GM18520 (cell line): ENCODE results near the gene CCDC77.
"Not testable (repeated sequence)": the region's sequence is repeated elsewhere in the genome, so short reads cannot be mapped to it uniquely, and the experiment has no call there.

Experiments
- ATAC-seq: cut with Tn5 transposase; IDR thresholded peaks from one replicate; pipeline ENCODE4 v1.9.1; 2021; ENCODE audit not compliant: unreplicated experiment

The CCDC77 gene

GRCh38 chr12:401235-402028, at the start of gene CCDC77:
Gene CCDC77, plus strand, starts transcription at chr12:401644. Its CDS starts 7,740 bp downstream, at chr12:409384.
- peak; percentile 94 for ATAC-seq

DNA sequence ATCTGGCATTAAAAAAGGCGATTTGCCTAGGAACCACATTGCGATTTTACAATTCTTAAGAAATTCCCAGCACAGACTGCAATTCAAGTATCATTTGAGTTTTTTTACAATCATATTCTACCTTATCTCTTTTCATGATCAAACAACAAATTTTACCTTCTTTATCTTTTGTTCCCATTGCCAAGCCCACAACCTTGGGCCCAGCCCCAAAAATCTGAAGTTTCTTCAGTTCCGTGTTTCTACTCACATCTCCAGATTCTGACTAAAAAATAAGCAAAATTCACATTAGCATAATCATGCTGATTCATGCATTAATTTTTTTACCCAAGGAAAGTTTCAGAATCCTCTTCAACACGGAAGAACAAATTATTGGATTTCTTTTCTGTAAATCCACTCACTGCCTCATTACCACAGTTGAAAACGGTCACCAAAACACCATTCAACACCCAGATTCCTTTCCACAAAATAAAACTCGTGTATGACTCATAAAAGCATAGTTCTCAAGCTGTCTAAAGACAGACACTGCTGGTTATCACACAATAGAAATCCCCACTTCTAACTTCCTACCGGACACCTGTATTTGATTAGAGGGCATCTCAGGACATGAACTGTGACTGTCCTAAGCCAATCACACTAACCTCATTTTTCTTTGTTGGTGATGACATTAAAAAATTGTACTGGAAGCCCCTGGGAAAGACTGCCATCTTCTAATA, 45.0 kb upstream of the CCDC77 start:
- ATAC-seq, result no peak

GRCh38 chr12:359091-359490, 42.4 kb upstream of the CCDC77 start:
- no peak for ATAC-seq

DNA sequence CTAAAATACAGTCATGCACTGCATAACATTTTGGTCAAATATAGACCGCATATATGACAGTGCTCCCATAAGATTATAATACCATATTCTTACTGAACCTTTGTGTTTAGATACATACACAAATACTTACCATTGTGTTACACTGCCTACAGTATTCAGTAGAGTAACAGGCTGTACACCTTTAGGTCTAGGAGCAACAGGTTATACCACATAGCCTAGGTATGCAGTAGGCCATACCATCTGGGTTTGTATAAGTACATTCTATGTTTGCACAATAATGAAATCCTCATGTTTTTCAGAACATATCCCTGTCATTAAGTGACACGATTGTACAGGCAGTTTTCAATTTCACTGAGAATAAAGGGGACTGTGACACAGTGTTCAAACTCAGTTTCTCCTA, 34.6 kb upstream of the CCDC77 start:
- no peak for ATAC-seq

DNA sequence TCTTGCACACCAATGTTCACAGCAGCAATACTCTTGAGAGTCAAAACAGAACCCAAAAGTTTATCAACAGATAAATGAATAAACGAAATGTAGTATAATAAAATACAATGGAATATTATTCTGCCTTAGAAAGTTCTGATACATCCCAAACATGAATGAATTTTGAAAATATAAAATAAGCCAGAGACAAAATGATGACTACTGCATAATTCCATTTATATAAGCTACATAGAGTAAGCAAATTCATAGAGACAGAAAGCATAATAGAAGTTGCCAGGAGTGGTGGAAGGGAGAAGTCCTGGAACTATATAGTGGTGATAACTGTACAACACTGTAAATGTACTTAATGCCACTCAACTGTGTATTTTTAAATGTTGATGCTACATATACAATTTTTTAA, 33.5 kb upstream of the CCDC77 start:
- ATAC-seq, result no peak

GRCh38 chr12:370739-371485, 30.5 kb upstream of the CCDC77 start:
- not testable (repeated sequence) for ATAC-seq

- ATAC-seq, result no peak
These were observed 14.8 kb upstream of the CCDC77 start for GRCh38 chr12:386651-387050.

DNA sequence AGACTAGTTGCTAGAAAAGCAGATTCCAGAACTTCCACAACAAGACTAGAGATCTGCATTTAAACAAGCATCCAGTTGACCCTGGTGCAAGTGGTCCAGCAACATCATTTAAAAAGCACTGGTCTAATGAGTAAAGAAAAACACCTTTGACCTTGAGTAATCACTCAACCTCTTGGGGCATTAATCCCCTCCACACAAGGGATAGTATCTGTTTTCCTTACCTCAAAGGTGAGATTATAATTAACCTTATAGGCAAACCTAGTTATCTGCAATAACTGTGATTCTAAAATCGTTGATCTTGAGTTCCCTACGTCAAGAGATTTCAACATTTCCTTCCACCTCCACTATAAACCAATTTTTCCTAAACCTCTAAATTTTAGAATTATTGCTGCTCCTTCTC, 13.4 kb upstream of the CCDC77 start:
- no peak for ATAC-seq

DNA sequence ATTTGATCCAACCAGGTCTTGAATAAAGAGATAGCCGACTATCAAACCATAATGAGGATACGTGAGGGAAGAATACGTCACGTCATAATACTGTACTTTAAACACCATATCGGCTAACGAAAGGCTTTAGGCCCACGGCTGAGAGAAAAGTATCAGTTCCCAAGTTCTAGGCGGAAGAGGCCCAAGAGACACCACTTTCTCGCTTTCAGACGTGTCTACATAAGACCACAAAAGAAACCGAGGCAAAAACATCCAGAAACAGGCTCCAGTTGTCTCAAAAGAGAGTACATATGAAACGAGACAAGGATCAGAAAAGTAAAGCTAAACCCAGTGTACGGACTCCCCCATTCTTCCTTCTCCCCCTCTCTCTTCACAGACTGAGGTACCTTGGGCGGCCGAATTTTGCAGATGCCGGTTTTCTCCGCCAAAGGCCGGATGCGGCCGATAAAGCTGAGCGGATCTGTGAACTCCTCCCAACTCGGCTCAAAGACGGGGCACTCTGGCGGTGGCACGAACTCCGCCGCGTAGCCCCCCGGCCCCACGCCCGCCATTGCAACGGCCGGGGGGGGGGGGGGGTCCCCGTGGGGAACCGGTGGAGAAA, 12.8 kb upstream of the CCDC77 start:
- ATAC-seq, result no peak

- peak; percentile 89 for ATAC-seq
These were observed 12.0 kb upstream of the CCDC77 start, which contains the start of gene KDM5A for GRCh38 chr12:389142-390096. Gene KDM5A, minus strand, starts transcription at chr12:389320. Its CDS starts 229 bp downstream, at chr12:389091.

- ATAC-seq, result no peak
These were observed 616 bp upstream of the CCDC77 start for GRCh38 chr12:400828-401227.

DNA sequence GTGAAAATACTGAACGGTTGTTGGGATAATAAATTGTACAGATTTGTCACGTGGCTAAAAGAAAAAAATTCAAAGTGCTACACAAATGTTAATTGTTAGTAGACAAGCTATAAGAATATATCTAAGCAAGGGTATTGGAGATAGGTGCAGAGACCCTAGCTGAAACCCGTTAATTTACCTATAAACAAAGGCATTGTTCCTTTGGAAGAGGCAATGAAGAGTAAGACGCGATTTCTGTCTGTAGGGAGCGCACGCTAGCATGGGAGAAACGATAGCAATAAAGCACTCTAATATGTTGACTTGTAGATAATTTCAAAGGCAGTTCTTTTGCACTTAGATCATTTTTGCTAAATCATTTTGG, 565 bp downstream of the CCDC77 start:
- no peak for ATAC-seq

- ATAC-seq, result no peak
These were observed 13.4 kb downstream of the CCDC77 start for GRCh38 chr12:414859-415258.

DNA sequence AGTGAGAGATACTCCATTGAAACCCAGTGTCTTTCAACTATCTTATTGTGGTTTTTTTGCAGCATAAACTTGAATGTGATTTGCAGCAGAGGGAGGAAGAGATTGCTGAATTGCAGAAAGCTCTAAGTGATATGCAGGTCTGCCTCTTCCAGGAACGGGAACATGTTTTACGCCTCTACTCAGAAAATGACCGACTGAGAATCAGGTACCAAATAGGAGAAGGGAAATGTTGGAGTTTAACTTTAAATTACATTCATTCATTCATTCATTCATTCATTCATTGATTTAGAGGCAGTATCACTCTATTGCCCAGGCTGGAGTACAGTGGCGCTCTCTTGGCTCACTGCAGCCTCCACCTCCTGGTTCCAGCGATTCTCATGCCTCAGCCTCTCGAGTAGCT, 17.0 kb downstream of the CCDC77 start:
- no peak for ATAC-seq

DNA sequence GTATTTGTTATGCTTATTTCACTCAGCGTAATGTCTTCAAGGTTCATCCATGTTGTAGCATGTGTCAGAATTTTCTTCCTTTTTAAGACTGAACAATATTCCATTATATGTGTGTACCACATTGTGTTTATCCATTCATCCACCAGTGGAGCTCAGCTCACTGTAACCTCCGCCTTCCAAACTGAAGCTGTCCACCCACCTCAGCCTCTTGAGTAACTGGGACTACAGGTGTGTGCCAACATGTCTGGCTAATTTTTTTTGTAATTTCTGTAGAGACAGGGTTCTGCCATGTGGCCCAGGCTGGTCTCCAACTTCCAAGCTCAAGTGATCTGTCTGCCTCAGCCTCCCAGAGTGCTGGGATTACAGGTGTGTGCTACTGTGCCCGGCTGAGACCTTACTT, 21.1 kb downstream of the CCDC77 start:
- no peak for ATAC-seq

DNA sequence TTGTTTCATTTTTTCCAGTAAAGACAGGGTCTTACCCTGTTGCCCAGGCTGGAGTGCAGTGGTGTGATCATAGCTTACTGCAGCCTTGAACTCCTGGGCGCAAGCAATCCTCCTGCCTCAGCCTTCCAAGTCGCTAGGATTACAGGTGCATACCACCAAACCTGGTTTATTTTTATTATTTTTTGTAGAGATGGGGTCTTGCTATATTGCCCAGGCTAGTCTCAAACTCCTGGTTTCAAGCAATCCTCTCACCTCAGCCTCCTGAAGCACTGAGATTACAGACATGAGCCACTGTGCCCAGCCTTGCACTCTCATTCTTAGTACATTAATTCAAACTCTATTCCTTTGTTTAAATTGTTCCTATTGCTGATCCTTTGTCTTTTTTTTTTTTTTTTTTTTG, 34.3 kb downstream of the CCDC77 start:
- ATAC-seq, result not testable (repeated sequence)

GRCh38 chr12:442235-442884, 40.9 kb downstream of the CCDC77 start:
- ATAC-seq, result no peak

GRCh38 chr12:447141-447540, 45.7 kb downstream of the CCDC77 start:
- ATAC-seq, result no peak

- ATAC-seq, result no peak
These were observed 47.8 kb downstream of the CCDC77 start for GRCh38 chr12:449203-449602.

GRCh38 chr12:450438-450837, 49.0 kb downstream of the CCDC77 start:
- ATAC-seq, result no peak
